GM21423 (cell line): ENCODE measurements around the gene RHOT1.
"Not testable (repeated sequence)": the region's sequence is repeated elsewhere in the genome, so short reads cannot be mapped to it uniquely, and the experiment has no call there.

ENCODE experiments used
- ATAC-seq: cut with Tn5 transposase; IDR thresholded peaks from one replicate; pipeline ENCODE4 v1.9.1; 2021; ENCODE audit warnings: mild to moderate bottlenecking, moderate library complexity; ENCODE audit not compliant: unreplicated experiment

The RHOT1 gene

DNA sequence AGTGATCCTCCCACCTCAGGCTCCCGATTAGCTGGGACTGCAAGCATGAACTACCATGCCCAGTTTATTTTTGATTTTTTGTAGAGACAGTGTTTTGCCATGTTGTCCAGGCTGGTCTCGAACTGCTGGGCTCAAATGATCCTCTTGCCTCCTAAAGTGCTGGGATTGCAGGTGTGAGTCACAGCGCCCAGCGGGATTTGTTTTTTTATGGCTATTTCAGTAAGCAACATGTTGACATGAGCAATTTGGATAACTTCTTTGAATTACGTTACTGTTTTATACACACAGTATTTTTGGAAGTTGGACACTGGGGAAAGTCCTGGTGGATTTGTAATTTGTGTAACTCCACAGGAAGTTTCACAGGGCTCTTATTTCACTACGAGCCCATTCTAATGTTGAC, 18.5 kb upstream of the RHOT1 start:
- ATAC-seq, result no peak

DNA sequence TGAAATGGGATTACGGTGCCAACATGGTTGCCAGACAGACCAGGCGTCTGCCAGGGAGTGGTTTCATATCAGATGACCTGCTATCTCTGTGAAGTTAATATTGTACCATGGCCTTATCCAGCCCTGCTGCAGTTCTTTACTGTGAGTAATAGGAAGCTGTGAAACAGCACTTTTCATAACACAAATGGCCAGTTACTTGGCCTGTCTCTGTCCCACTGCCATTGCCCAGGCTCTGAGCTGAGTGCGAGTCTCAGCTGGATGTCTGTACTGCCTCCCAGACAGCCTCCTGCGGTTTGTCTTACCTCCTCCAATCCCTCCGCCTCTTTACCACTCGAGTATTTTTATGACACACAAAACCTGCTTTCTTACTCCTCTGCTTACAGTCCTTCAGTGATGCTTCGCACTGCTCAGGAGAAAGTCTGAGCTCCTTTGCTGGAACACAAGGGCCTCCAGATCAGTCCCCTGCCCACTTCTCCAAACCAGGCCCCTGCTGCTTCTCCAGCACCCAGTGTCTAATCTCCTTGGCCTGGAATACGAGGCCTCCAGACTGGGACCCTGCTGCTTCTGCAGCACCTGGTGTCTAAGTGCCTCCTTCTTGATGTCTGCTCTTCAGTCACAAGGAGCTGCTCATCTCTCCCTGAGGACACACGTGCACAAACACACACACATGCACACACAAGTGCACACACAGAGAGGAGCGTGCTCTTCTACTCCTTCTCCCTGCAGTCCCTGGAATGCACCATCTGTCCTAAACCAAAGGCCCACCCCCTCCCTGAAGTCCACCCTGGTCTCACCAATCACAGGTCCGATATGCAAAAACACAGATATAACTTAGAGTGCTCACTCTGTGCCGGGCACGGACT, 17.1 kb upstream of the RHOT1 start:
- ATAC-seq, result no peak

DNA sequence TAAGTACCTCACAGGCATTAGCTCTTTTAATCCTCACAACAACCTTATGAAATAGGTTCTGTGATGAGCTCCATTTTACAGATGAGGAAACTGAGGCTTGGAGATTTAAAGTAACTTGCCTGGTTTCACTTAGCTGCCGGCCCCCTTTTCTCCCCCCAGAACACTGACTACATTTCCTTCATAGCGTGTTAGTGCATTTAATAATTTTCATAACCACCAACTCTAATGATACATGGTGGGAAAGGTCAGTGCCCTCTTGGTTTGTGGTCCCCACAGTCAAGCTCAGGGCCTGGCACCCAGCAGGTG, 16.5 kb upstream of the RHOT1 start:
- ATAC-seq, result no peak

DNA sequence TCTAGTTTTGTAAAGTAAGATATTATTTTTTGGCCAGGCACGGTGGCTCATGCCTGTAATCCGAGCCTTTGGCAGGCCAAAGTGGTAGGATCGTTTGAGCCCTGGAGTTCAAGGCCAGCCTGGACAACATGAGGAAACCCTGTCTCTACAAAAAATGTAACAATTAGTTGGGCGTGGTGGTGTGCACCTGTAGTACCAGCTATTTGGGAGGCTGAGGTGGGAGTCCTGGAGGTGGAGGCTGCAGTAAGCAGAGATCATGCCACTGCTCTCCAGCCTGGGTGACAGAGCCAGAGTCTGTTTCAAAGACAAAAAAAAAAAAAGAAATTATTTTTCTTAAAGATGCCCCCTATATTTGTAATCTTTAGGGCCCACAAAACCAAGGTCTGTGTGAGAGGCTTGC, 16.0 kb upstream of the RHOT1 start:
- no peak for ATAC-seq

DNA sequence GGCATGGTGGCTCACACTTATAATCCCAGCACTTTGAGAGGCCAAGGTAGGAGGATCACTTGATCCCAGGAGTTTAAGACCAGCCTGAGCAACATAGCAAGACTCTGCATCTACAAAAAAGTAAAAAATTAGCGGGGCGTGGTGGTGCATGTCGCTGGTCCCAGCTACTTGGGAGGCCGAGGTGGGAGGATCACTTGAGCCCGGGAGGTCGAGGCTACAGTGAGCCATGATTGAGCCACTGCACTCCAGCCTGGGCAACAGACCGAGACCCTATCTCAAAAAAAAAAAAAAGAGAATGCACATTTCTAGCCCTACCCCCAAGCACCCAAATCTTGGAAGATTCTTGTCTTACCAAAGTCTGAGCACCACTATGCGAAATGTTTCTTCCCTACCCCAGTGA, 15.6 kb upstream of the RHOT1 start:
- no peak for ATAC-seq

DNA sequence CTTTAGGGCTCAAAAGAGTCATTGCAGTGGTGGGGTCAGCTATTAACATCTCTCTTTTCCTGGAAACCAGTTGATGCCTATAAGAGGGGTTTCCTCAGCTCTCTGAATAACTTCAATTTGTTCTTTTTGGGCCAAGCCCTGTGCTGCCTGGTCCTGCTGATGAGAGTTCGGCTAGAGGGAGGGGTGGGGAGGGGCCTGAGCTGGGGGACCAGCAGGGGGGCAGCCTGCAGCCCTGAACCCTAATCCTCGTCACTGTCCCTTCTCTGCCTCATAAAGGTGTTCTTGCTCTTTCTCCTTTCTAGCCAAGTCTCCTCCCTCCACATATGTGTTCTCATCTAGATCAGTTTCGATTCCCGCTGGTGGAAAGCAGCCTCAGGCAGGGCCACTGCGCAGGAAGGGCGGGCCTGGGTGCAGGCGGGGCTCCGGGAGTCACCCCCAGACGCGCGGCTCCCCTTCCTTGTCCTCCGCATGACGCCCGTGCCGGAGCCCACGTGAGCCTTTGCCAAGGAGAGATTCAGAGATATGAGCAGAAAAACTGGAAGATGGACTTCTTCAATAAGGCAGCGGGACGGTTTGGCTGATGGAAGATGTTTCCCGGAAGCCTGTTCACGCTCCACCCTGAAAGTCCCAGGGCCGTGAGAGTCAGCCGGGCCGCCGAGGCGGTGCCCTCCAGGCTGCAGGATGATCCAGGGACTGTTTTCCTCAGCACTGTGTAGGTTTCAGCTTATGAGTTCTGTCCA, 15.0 kb upstream of the RHOT1 start:
- ATAC-seq, result peak; percentile 77

DNA sequence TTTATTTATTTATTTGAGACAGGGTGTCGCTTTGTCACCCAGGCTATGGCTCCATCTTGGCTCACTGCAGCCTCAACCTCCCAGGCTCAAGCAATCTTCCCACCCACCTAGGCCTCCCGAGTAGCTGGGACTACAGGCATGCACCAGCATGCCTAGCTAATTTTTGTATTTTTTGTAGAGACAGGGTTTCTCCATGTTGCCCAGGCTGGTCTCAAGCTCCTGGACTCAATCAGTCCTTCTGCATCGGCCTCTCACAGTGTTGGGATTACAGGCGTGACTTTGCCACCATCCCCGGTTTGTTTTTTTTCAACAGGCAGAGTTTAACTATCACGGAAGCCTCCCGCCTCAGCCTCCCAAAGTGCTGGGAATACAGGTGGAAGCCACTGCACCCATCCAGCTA, 13.8 kb upstream of the RHOT1 start:
- ATAC-seq, result not testable (repeated sequence)

DNA sequence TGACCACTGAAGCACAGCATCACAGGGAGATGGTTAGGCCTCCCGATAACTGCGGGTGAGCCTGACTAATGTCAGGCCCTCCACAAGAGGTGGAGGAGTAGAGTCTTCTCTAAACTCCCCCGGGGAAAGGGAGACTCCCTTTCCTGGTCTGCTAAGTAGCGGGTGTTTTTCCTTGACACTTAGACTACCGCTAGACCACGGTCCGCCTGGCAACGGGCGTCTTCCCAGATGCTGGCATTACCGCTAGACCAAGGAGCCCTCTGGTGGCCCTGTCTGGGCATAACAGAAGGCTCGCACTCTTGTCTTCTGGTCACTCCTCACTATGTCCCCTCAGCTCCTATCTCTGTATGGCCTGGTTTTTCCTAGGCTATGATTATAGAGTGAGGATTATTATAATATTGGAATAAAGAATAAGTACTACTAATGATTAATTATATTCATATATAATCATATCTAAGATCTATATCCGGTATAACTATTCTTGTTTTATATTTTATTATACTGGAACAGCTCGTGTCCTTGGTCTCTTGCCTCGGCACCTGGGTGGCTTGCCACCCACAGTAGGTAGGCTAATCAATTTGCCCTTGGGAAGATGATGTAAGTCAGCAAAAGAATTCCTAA, 6.7 kb upstream of the RHOT1 start:
- ATAC-seq, result not testable (repeated sequence)

DNA sequence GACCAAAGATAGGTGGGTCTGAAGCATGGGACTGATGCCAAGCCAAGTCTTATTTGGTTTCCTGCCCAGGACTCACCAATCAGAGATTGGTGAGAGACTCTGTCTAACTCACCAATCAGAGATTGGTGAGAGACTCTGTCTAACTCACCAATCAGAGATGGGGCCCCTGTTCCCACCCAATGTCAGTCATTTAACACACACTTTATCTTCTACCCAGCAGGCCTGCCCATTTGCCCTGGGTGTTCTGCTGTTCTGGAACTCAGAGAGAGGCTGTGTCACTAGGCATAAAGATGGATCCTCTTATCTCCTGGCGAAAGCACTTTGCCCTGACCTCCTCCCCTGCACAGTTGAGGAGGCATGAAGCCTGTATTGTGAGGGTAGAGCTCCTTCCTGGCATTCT, 5.4 kb upstream of the RHOT1 start:
- no peak for ATAC-seq

DNA sequence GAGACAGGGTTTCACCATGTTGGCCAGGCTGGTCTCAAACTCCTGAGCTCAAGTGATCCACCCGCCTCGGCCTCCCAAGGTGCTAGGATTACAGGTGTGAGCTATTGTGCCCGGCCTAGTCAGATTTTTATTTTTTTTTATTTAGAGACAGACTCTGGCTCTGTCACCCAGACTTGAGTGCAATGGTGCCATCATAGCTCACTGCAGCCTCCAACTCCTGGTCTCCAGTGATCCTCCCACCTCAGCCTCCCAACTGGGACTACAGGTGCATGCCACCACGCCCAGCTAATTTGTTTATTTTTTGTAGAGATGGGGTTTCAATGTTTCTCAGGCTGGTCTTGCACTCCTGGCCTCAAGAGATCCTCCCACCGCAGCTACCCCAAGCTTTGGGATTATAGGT, 2.8 kb upstream of the RHOT1 start:
- ATAC-seq, result not testable (repeated sequence)

DNA sequence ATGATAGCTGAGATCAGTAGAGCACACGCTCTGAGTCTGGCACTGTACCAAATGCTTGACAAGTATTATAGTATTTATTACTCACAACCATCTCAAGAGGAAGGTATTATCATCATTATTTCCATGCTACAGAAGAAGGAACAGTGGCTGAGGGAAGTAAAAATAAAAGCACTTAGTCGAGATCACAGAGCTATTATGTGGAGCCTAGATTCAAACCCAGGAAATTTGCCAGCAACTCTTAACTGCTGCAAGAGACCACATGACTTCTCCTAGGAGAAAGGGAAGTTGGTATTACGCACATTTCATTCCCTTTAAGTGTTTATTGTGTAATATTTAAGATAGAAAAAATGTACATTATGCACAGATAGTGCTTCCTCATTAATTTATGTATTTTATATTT, 1.0 kb upstream of the RHOT1 start:
- no peak for ATAC-seq

DNA sequence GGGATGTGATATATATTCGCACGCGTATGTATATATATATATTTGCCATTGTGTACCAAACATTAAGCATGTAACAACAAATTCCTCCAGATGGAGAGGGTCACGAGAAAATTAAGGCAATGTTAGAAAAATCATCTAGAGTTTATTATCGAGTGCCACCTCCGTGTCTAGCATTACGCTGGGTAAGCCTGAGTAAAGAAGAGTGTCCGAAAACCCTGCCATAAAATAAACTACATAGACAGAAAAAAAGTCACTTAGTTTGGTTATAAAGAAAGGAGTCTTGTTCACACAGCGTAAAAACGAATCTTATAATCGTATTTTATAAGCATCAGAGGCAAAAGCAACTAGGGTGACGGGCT, 644 bp upstream of the RHOT1 start:
- ATAC-seq, result no peak

DNA sequence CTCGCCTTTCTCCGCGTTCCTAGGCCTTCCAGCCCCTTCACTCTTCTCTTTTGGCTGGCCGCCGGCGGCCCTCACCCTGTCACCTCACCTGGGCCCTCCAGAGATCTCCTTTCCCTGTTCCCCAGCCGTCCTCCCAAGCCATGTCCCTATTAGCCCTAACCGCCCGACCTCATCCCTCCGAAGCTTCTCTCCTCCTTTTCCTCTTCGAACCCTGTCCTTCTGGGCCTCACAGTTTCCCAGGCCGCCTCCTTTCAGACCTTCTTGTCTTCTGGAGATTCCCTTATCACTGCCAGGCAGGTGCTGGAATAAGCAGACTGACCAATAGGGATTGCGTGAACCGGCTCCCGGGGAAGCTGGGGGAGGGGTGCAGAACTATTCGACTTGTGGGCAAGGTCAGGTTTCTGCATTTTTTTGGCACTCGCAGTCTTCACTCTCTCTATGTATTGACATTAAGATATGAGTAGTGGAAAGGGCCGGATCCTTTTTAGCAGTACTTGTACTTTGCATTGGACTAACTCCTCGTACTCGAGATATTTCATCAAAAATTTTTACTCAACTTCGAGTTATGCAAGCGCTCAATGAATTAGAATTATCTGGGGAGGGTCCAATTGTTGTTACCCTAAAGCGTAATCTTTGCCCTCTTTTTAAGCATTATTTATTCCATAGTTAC, 690 bp downstream of the RHOT1 start:
- ATAC-seq, result no peak

DNA sequence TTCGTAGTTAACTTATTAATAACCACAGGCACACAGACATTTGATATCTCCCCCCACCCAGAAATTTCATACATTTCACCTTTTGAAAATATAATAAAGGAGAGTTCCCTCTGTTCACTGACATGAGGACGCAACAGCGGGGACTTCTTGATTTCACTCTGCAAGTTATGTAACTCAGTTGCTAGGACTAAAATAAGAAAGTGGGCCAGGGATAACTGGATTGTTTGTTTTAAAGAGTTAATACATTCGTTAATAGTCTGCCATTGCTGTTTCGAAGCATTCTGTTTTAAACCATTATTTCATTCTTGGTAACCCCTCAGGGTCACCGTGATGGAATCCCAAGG, 1.2 kb downstream of the RHOT1 start:
- ATAC-seq, result no peak

DNA sequence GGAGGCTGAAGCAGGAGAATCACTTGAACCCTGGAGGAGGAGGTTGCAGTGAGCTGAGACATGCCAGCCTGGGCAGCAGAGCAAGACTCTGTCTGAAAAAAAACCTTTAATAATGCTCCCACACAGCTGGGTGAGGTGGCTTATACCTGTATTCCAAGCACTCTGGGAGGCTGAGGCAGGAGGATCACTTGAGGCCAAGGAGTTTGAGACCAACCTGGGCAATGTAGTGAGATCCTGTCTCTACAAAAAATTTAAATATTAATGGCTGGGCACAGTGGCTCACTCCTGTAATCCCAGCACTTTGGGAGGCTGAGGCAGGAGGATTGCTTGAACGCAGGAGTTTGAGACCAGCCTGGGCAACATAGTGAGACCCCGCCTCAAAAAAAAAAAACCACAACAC, 2.1 kb downstream of the RHOT1 start:
- not testable (repeated sequence) for ATAC-seq

DNA sequence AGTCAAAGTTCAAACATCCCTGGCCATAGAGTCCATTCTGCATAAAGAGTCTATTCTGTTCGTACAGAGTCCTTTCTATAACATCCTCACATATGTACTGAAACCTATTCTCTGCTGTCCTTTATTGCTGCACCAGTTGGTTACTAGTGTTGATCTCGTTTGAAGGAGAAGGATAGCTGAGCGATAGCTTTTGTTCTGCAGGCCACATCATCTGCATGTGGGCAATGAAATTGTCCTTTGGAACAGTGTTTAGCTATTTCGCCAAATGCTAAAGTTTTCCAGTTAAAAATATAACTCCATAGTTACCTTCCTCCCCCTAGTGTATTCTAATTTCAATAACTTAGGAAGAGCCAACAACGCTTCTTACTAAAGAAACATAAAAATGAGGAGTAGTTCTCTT, 6.0 kb downstream of the RHOT1 start:
- no peak for ATAC-seq

DNA sequence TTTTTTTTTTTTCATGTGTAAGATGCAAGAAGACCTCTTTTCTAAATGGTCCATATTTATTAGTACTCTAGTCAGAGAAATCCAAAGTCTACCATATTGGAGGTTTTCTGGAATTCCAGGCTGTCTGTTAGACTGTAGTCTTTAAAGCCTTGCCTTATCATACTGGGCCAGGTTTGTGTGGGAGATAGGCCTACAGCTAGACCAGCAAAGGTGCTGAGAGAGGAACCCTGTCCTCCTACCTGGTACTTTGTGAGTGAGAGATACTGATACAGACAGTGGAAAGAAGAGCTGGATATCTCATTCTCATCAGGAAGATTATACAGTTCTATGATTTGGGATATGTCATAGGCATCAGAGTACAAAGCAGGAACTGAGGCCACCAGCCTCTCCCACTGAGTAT, 8.1 kb downstream of the RHOT1 start:
- no peak for ATAC-seq

DNA sequence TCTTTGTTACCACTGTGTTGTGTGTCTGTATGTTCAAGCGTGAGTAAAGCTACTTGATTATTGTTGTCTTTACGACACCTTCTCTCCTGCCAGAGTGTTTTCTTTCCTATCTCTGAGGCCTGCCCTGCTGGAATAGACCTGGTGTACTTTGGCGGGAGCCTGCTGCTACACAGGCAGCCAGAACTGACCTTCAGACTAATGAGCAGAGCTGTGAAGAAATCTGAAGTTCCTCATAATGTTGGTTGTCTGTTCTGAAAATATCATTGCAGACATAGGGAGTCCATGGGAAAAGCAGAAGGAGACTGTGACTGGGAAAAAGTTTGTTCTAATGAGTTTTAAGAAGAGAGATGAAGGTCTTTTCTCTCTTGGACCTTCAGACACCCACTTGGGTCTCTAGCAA, 9.8 kb downstream of the RHOT1 start:
- ATAC-seq, result no peak

DNA sequence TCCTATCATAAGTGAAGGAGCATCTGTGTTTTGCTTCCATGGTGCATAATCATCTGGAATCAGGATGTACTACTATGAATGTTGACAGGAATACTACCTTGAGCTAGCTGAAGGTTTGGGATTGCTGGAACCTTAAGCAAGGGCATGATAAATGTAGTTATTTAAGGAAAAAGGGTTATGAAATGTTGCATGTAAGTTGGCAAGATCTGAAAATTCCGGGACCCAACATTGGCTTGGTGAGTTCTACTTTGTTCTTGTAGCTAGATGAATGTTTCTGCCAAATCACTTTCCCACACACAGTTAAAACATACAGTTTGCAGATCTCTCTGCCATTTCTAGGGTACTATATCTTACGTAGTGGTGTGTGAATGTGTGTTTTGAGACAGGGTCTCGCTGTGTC, 13.6 kb downstream of the RHOT1 start:
- ATAC-seq, result no peak

DNA sequence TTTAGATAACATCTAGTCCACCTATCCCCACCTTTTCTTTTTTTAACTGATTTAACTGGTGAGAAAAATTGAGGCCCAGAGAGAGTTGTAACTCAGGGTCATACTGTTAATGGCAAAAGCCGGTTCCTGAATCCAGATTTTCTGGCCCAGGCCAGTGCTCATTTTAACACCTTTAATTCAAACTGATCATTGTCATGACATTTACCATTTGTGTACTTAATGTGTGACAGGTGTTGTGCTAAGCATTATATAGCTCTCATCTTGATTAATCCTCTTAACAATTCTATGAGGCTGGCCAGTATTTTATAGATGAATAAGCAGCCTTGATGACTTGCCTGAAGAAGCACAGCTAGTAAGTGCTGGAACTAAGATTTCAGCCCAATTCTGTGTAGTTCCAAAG, 14.4 kb downstream of the RHOT1 start:
- ATAC-seq, result no peak

DNA sequence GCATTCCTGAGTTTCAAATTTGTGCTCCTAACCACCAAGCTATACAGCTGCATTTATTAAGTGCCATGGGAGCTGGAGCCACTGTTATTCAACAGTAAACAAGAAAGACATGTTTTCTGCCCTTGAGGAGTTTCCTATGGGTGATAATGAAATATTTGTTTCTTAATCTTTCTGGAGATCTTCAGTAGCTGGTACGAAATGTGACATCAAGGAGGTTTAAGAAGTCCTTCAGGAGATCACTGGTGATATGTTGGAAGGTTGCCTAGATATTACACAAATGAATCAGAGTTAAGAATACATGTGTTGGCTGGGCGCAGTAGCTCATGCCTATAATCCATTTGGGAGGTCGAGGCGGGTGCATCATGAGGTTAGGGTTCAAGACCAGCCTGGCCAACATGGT, 14.9 kb downstream of the RHOT1 start:
- ATAC-seq, result no peak
